Coronary artery (tissue), 2 donors: ENCODE measurements around the gene ACAP3.

ENCODE experiments used
- DNase-seq: peaks from one replicate; pipeline ENCODE4 v3.0.0-alpha.2; 2017; ENCODE audit warnings: low spot score
- H3K27ac ChIP-seq, 2 donors: fragments of 200-600 bp; sonication (generic); one replicate each; pipeline ENCODE4 v1.5.1; 2016 to 2019
- H3K4me3 ChIP-seq: fragments of 200-600 bp; sonication (generic); 2 replicates; pipeline ENCODE4 v1.5.1; 2016; ENCODE audit warnings: mild to moderate bottlenecking, moderate library complexity
- TF ChIP-seq, protein P1 (sequence below): fragments of 200-600 bp; sonication (generic); IDR thresholded peaks from one replicate; pipeline ENCODE4 v1.5.1; 2019; ENCODE audit warnings: antibody characterized with exemption

ACAP3 gene, protein sequence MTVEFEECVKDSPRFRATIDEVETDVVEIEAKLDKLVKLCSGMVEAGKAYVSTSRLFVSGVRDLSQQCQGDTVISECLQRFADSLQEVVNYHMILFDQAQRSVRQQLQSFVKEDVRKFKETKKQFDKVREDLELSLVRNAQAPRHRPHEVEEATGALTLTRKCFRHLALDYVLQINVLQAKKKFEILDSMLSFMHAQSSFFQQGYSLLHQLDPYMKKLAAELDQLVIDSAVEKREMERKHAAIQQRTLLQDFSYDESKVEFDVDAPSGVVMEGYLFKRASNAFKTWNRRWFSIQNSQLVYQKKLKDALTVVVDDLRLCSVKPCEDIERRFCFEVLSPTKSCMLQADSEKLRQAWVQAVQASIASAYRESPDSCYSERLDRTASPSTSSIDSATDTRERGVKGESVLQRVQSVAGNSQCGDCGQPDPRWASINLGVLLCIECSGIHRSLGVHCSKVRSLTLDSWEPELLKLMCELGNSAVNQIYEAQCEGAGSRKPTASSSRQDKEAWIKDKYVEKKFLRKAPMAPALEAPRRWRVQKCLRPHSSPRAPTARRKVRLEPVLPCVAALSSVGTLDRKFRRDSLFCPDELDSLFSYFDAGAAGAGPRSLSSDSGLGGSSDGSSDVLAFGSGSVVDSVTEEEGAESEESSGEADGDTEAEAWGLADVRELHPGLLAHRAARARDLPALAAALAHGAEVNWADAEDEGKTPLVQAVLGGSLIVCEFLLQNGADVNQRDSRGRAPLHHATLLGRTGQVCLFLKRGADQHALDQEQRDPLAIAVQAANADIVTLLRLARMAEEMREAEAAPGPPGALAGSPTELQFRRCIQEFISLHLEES

GRCh38 chr1:1307923-1308755, at the start of gene ACAP3, which contains the start of gene PUSL1:
Gene ACAP3, minus strand, starts transcription at chr1:1307930. Its CDS starts 115 bp downstream, at chr1:1307815.
Gene PUSL1, plus strand, starts transcription at chr1:1308597. Its CDS starts 47 bp downstream, at chr1:1308644.
- Histone ChIP-seq H3K4me3 (peak within 1 kb of the TSS; percentile 81), H3K27ac (peak within 1 kb of the TSS; percentile 89 to 98)
- TF ChIP-seq, protein P1, sequence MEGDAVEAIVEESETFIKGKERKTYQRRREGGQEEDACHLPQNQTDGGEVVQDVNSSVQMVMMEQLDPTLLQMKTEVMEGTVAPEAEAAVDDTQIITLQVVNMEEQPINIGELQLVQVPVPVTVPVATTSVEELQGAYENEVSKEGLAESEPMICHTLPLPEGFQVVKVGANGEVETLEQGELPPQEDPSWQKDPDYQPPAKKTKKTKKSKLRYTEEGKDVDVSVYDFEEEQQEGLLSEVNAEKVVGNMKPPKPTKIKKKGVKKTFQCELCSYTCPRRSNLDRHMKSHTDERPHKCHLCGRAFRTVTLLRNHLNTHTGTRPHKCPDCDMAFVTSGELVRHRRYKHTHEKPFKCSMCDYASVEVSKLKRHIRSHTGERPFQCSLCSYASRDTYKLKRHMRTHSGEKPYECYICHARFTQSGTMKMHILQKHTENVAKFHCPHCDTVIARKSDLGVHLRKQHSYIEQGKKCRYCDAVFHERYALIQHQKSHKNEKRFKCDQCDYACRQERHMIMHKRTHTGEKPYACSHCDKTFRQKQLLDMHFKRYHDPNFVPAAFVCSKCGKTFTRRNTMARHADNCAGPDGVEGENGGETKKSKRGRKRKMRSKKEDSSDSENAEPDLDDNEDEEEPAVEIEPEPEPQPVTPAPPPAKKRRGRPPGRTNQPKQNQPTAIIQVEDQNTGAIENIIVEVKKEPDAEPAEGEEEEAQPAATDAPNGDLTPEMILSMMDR: no peak
- DNase-seq: peak; percentile 96

DNA sequence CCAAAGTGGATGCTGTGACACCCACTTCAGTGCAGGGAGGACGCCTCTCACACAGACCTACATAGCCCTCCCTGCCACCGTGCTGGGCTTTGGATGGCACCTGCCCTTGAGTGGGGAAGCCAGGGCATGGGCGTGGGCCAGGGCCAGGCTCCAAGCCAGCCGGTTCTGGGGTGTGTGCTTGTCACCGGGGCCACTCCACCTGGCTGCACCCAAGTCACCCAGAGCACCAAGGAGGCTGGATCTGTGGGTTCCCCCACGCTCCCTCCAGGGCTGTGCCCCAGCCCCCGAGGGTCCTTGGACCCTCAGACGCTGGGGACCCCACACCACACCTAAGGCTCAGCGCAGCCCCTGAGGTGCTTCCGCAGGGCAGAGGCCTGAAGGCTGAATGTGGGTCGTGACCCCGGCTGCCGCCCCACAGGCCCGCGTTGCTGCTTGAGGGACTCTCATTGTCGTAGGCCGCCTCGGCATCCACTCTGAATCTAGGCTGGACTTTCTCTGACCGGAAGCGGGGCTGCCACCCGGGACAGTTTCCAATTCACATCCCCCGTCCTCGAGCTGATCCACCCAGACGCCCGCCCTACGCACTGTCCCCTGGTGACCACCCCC, 49.2 kb upstream of the ACAP3 start:
- H3K4me3 ChIP-seq: peak overlapping the region; percentile 78
- TF ChIP-seq, protein P1: no peak
- peak overlapping the region; percentile 81 to 95 for H3K27ac ChIP-seq
- no peak for DNase-seq

- no peak for DNase-seq
- H3K27ac ChIP-seq: peak overlapping the region; percentile 81 to 95
- TF ChIP-seq, protein P1: no peak
- H3K4me3 ChIP-seq: peak overlapping the region; percentile 78
Measured at GRCh38 chr1:1356166-1356795, 48.6 kb upstream of the ACAP3 start.

DNA sequence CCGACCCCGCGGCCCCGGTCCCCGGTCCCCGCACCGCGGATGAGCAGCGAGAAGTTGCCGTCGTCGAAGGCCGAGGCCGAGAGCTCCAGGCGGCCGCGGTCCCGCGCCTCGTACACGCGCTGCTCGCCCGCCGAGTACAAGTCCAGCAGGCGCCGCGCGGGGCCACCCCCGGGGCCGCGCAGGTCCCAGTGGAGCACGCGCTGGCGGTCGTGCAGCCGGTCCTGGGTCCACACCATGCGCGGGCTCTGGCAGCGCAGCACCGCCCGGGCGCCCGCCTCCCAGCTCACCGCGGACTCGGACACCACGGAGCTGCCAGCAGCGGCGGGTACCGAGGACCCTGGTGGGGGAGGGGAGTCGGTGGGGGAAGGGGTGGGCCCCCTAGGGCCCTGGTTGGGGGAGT, 47.7 kb upstream of the ACAP3 start:
- TF ChIP-seq, protein P1: no peak
- Histone ChIP-seq H3K27ac (peak overlapping the region; percentile 81 to 95), H3K4me3 (peak overlapping the region; percentile 78)
- DNase-seq: no peak

DNA sequence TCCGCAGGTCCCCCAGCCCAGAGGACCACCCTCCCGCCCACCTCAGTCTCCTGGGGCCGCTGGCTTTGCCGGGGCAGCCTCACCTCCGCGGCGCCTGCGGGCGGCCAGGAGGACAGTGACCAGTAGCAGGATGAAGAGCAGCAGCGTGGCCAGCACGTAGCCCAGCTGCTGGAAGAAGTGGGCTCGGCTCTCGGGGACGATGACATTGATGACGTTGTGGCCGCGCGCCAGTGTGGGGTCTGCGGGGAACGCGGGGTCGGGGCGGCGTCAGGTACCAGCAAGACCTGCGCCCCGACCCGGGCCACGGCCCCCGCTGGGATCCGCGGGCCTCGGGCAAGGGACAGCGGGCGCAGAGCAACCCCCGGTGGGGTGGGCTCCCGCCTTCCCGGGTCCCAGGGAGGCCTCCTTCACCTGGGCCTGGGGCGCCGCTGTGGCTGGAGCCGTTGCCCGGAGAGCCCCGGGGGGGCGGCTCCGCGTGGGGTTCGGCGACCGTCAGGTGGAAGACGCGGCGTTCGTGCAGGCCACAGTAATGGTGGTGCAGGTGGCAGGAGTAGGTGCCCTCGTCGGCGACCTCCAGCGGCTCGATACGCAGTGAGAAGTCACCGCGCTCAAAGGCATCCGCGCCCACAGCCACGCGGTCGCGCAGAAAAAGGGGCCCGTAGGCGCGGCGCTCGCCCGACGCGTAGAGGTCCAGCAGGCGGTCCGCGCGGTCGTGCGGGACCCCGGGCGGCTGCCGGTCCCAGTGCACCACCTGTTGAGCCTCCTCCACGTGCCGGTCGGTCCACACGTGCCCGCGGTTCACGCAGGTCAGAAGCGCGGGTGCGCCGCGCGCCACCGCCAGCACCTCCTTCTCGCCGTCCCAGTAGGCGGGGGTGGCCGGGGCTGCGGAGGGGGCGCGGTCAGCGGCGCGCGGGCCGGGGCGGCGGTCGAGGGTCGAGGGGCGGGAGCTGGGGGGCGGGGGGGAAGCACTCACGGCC, 46.8 kb upstream of the ACAP3 start:
- H3K27ac ChIP-seq: peak overlapping the region in 1 of 2 donors; percentile 95
- DNase-seq: no peak
- TF ChIP-seq, protein P1: no peak
- peak overlapping the region; percentile 78 for H3K4me3 ChIP-seq
